ENCODE results near the gene GPR137.
A peak's percentile ranks its signal among the peaks of the same experiment; 100 is the strongest.

GRCh38 chr11:64334764-64335735, 49.4 kb downstream of the GPR137 start:
- TF ChIP-seq CTCF (IDR thresholded peaks at IDR 0.05 in 2 of 3, conservative IDR thresholded peaks at IDR 0.05 in 1 of 3; ENCODE audit: control insufficient read depth in 2 of 3, extremely low read depth in 1 of 3, insufficient read depth in 1 of 3, low read depth in 3 of 3, low read length in 3 of 3) = peak in 1 of 3 experiments; percentile 24; a peak in 1 of 6 replicates
- TF ChIP-seq SREBF1 (IDR thresholded peaks at IDR 0.05; ENCODE audit: low read length) = no peak
- TF ChIP-seq POLR2AphosphoS5 (IDR thresholded peaks at IDR 0.05; ENCODE audit: low read length) = no peak
- TF ChIP-seq HSF1 (IDR thresholded peaks at IDR 0.05; ENCODE audit: low read depth, low read length) = no peak
- peak; percentile 77 for TF ChIP-seq TCF12 (IDR thresholded peaks at IDR 0.05; ENCODE audit: low read depth, low read length)
- no peak for TF ChIP-seq EZH2 (IDR thresholded peaks at IDR 0.05; ENCODE audit: borderline replicate concordance, control insufficient read depth, low read depth, low read length)
- TF ChIP-seq NFIC (IDR thresholded peaks at IDR 0.05; ENCODE audit: low read depth, low read length) = peak; percentile 18; the same call in 1 of the 2 replicates
- TF ChIP-seq FOXM1 (IDR thresholded peaks at IDR 0.05; ENCODE audit: low read depth, low read length) = no peak
- no peak for TF ChIP-seq CHD1 (IDR thresholded peaks at IDR 0.05; ENCODE audit: low read depth, low read length)
- no peak for TF ChIP-seq SIN3A (IDR thresholded peaks at IDR 0.05; ENCODE audit: low read depth, low read length)
- no peak for TF ChIP-seq RFX5 (IDR thresholded peaks at IDR 0.05; ENCODE audit: low read depth, low read length)
- TF ChIP-seq ZNF274 (IDR thresholded peaks at IDR 0.05; ENCODE audit: insufficient read depth, insufficient read length) = no peak
- TF ChIP-seq FOS (IDR thresholded peaks at IDR 0.05; ENCODE audit: borderline replicate concordance, extremely low read depth, insufficient read length) = no peak
